NOMO-1 treated with dmso at 0.1 percent for 144 hours (cell line): Measurements from ENCODE around the gene KITLG.
"Not testable (repeated sequence)": the region's sequence is repeated elsewhere in the genome, so short reads cannot be mapped to it uniquely, and the experiment has no call there.

Experiments used
- DNase-seq: peaks from one replicate; lab custom pipeline; 2025; ENCODE audit not compliant: unreplicated experiment; lab: John Stamatoyannopoulos, UW

KITLG gene, protein sequence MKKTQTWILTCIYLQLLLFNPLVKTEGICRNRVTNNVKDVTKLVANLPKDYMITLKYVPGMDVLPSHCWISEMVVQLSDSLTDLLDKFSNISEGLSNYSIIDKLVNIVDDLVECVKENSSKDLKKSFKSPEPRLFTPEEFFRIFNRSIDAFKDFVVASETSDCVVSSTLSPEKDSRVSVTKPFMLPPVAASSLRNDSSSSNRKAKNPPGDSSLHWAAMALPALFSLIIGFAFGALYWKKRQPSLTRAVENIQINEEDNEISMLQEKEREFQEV

DNA sequence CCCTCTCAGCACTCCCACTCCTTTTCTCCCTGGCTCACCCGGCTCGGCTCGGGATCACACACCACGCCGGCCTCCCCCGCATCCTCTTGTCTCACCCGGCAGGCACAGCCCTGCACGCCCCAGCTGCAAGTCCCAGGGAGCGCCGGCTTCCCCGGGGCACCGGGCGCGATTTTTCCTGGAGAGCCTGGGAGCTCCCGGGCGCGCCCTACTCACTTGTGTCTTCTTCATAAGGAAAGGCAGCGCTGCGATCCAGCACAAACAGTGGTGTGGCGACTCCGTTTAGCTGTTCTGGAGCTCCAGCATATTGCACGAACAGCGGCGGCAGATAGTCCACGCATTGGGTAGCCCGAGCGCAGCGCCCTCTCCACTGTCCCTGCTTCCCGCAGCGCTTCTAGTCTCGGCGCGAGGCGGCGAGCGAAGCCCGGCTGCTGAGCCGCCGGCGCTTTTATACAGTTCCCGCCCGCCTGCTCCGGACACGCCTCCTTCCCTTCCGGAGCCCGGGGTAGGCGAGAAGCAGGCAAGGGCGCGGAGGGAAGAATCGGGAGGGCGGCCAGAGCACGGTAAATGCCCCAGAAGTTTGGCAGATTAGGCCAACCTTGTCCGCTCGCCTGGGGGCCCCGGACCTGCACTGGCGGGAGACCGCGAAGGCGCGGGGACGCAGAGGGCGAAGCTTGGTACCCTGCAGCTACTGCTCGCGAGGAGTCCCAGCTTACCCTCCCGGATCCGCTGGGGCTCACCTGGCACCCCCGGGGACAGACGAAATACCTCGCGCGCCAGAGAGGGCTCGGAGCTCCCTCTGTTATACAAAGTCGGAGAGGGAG is at the start of gene KITLG:
TSS of gene KITLG (minus strand) at position 421 of the 821 bp plus-strand sequence. CDS start at position 228, 193 bp downstream.
- peak; percentile 54 for DNase-seq

DNA sequence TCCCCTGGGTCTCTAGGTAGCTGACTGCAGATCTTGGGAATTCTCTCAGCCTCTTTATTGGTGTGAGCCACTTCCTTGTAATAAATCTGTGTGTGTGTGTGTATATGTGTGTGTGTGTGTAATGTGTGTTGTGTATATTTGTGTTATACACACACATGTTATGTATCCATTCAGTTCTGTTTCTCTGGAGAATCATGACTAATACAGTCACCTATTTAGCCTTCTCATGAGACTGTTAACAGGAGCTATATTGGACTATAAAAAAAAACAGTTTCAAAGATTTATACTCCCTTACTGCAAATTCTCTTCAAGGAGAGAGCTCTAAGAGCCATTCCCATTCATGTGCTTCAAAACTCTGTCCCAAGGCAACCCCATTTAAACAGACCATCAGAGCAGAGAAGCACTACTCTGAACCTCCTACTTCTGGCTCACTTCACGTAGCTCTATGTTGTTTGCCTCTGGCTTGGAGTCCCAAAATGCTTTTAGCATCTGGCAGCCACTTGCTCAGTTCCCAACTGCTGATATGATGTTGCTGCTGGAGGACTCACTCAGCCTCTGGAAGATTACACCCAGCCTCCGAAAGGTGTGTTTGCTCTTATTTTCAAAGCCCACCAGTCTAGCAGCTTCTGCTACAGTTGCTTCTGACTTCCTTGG is 48.7 kb upstream of the KITLG start:
- DNase-seq = no peak

DNA sequence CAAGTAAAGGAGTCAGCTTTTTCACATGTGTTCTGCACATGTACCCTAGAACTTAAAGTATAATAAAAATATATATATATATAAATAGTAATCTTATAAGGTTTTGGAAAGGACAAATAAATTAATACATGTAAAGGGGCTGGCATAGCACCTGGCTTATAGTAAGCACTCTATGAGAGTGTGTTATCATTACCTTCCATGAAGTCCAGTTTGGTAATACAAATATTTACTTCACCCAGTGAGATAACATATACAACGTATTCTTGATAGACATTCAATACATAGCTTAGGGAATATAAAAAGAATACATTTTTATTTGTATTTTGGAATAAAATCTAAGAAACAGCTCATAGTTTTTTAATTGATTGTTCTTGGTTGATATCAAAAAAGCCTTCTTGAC is 47.8 kb upstream of the KITLG start:
- DNase-seq = not testable (repeated sequence)

DNA sequence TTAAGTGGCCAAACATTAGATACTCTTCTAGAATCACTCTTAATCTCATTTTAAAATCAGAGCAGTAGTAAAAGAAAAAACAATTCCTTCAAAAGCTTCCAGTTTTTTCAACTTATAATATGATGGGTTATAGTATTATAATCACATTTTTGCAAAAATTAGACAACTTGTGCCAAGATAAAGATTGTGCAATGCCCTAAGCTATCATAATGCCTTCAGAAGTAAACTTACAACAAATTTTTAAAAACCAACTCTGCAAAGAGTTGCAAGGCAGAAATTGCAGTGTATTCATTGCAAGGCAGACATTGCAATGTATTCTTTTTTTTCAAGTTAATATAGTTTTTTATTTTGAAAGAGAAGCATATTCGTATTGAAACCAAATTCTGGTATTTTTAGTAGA is 47.2 kb upstream of the KITLG start:
- DNase-seq = no peak

DNA sequence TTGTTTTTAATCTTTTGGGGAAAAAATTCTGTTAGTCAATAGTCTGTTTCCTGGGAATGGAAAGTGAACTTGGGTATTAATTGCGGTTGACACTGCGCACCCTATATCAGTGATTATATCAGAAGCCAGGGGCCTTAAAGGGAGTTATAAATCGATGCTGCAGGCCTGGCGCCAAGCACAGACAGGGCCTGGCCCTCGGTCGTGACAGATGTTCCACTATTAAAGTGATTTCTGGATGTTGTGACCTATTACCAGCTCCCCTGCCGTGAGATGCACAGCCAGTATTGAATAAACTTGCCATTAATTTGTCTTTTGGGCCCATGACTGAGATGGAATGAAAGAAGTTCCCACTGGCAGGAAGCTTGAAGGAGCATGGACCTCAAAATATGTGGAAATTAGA is 45.1 kb upstream of the KITLG start:
- no peak for DNase-seq

DNA sequence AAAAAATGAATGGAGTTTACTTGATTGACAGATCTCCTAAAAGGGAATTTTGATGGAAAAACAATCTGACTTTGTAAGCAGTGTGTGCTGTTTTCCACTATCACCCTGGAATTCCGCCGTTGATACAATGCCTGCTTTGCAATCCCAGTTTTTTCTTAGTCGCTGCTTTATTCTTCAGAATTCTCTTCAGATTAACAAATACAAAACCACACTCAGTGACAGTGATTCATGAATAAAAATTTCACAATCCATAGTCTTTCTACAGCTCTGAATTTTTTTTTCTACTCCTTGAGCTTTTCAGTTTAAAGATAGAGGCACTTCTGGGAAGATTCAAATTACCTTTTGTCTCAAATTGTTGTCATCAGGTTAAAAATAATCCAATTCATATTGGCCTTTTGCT is 44.6 kb upstream of the KITLG start:
- no peak for DNase-seq

DNA sequence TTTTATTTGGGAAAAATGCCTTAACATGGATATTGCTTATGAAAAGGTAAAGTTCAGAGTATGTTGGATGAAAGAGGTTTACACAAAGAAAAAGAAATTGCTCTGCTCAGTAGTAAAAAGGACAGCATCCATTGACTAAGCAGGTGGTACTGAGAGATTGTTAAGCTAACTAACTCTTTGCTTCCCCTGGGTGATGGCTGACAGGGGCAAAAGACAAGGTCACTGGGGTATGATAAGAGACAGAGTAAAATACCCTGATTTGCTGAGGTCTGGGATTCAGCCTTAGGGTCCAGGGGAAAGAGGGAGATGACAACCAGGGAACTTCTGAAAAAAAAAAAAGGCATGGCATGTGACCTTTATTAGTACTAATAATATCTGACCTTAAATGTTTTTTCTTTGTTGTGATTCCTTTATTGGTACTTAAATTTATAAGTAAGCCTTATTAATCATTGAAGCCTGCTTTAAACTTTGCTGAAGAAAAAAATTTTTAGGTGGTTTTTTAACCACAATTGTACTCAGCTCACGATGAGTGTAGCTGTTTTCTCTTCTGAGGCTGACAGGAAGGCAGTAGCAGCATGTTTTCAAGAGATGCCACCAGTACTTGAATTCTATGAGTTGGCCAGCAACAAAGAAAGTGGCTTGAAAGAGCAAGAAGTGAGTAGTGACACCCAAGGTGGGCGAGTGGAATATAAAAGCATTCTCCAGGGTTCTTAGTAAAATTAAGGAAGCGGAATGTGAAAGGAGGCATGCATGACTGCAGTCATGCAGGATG is 43.7 kb upstream of the KITLG start:
- no peak for DNase-seq

DNA sequence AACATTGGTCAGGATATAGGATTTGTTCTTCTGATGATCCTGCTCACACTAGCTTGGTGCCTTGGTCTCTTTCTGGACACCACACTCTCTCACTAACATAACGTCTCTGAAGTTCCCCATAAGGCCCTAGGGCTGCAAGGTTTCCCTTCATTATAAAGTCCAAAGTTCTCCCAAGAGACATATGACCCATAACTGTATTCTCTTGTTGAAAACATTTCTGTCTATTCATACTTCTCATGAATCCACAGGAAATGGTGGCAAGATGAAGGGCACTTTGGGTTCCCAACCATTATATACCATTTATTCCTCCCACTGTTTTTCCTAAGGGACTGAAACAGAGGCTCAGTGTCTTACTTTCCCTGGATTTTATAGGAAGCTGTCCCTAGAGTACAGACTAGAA is 37.1 kb upstream of the KITLG start:
- DNase-seq = no peak

DNA sequence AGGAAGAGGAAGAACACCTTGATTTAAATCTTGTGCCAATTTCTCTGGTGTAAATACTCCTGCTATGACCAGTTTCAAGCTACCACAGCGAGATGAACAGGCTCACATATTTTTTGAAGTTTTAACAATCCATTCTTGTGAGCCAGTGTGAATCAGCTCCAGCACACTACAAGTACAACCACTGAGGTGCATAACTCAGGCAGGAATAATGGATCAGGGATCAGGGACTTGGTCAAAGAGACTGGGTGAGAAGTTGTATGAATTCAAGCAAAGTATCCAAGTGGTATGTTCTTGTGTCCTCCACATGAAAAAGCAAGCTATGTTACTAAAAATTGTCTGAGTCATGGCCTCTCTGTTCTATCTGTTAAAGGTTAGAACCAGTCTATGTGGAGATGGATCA is 35.2 kb upstream of the KITLG start:
- DNase-seq = no peak

DNA sequence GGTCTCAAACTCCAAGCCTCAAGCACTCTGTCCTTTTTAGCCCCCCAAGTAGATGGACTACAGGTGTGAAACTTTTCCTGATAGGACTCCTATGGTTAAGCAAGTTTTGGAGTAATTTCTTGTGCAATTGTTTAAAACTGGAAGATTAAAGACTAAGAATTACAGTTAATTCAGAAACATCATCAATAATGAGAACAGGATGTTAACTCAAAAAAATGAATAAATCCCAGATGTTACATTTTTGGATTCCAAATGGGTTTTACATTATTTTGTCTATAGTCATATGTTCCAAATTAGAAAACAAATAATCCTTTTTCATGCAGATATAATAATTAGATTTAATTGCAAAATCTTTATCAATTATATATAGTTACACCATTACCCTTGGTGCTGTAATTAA is 24.4 kb upstream of the KITLG start:
- no peak for DNase-seq

DNA sequence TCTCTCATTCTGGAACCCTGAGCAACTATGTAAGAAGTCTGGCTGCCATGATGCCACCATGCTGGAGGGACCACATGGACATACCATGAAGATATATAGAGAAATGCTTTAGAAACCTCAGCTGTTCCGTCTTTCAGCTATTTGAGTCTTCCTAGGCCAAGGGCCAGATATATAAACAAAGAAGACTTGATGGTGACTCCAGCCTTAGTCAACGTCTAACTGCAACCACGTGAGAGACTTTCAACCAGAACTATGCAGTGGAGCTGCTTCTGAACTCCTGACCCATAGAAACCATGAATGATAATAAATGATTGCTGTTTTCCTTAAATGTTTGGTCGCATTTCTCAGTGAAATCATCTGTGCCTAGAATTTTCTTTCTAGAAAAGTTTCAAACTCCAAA is 20.0 kb upstream of the KITLG start:
- no peak for DNase-seq

DNA sequence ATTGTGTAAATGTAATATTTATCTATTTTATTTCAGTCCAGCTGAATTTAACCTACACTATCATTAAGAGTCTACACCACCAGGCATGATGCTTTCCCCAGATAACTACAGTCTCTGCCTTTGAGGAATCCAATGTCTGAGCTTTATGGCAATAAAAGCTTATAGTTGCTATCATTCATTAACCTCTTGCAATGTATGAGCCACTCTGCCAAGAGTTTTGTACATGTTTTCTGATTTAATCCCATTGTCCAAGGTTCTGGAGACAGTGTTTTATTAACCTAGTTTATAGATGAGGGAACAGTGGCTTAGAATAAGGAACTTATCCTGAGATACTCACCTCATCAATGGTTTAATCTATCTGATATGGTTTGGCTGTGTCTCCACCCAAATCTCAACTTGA is 17.1 kb upstream of the KITLG start:
- no peak for DNase-seq

DNA sequence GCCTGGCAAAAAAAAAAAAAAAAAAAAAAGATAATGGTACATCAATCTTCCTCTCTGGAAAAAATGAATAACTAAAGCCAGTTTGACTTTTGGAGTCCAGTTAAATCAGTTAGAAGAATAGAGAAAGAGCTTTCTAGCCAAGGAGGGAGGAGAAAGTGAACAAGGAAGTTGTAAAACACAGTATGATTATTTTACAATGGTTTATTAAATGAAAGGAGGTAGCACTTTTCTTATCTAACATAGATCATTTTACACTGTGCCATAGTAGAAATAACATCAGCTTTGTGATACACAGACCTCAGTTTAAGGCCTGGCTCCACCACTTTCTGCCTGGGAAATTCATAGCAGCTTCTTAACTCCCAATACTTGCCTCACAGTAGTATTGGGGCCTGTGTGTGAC is 15.4 kb upstream of the KITLG start:
- no peak for DNase-seq

DNA sequence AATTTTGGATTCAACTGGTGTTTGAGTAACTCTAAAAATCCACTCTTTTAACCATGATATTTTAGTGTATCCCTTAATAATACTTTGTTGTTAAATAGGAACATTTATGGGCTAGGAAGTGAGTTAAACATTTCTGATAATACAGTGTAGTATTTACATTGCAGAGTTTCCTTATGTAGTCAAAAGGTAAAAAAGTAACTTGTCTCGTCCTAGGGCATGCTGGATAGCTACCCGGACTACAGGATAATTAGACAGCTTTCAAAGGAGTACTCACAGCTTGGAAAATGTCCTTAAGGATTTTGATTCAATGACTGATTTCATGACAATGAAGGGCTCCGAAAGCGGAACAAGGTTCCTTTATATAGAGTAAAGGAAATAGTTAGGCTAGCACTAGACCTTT is 14.5 kb upstream of the KITLG start:
- no peak for DNase-seq

DNA sequence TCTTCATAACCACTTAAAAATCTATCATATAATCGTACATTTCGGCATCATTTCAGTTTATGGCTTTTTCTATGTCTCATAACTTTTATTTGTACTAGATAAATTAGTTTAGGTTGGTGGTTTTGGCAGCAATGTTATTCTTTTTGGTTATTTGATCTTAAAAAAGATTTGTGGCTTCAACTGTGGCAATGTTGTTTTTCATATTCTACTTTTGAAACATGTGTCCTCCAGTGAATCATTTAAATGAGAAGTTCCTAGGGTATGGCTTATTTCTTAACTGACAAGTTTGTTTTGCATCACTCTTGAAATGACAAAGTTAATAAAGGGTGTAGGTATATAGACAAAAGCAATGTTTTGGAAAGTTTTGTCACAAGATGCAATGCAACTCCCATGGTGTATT is 11.1 kb upstream of the KITLG start:
- DNase-seq = no peak

DNA sequence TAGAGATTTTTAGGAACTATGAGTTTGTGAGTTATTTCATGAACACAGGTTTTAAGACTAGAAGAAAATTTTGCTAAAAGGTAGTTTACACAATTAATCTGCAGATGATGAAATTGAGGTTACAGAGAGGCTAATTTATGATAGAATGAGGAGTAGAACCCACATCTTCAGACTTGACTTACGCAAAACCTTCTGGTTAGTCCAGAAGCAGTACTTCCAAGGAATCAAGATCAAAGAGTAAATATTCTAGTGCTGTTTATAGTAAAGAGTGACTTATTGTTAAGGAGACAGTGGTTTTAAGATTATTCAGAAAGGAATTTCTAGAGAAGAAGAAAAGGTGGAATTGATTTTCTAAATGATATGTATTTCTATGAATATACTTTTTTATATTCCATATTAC is 10.6 kb upstream of the KITLG start:
- no peak for DNase-seq

DNA sequence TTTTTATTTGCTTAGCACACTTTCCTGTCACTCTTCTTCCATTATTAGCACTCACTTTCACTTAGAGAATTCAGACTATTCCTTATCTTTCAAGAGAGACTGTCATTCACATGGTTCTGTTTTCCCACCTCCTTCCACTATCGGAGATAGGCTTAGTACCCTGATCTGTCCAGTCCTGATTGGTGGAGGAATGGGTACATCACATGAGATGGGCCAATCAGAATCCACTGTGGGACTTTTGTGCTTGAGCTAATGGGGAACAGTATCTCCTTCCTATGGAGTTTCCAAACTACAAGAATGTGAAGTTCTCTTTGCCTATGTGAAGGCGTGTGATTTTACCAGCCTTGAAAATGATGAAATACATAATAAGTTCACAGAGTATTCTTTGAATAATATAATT is 4.8 kb upstream of the KITLG start:
- DNase-seq = no peak

DNA sequence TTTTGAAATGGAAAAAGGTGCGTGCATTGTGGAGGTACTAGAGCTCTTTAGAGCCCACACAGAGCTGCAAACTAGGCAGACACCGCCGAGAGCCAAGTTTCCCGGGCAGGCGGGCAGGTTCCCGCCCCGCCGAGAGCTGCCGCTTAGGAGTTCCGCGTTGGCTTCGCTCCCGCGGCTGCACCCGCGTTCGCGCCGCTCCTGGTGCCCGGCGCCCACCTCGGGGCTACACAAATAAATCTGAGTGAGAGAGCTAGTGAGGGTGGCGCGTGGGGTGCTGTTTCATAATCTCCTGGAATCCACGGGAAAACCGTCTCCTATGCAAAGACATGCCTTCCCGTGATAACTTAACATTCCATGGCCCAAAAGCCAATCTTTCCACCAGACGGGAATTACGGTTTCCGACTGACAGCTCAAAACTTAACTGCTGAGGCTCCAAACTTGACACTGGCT is 645 bp downstream of the KITLG start:
- DNase-seq = no peak

DNA sequence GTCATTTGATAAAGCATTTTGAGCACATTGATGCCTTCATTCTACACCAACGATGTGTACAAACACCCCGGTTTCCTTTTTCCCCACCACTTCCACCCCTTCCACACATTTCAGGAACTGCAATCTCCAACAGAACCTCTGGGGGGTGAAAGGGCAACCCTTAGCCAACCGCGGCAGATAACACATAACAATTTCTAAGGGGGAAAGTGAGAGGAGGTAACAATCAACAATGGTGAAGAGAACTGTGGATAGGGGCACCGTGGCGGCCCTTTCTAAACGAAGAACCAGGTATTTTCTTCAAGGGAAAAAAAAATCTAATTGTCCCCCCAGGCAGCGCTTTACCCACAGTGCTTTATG is 1.1 kb downstream of the KITLG start:
- DNase-seq = peak; percentile 55

DNA sequence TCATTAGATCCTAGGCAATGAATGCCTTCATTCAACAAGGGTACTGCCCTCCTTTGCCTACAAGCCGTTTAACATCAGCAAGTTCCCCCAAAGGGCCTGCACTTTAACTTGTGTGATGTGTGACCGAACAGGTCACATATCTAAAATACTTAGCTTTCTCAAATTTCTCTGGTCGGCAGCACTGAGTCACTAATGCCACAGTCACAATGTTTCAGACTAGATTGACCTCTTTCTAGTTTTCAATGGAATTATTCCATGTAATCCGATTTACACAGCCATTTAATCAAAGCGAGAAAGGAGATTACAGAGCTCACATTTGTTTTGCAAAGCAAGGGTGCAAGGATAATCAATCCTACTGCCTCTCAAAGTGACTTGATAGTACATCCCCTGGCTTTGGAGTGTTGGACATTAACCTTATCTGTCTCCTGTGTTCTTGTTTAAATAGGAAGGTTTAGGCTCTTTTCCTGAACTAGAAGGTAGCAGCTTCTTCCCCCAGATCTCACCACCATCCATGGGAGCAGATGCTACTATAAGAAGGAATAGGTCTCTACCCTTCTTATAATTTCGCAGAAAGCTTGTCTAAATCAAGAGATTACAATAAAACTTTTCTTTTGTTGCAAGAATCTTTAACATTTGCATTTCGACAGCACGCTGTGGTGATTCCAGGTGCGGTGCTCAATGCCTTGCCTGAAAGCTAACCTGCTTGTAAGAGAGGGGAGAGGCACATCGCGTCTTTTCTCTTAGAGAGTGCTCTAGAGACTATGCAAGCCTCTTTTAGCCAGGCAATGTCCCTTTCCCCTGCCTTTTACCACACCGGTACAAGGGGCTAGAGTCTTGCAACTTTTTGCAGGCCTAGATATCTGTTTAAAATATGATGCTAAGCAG is 1.8 kb downstream of the KITLG start:
- no peak for DNase-seq
